HG03139 (cell line): ENCODE measurements around the gene WASL.
"Not testable (repeated sequence)": the region's sequence is repeated elsewhere in the genome, so short reads cannot be mapped to it uniquely, and the experiment has no call there.

ENCODE experiments used
- ATAC-seq: cut with Tn5 transposase; IDR thresholded peaks from one replicate; pipeline ENCODE4 v1.9.1; 2021; ENCODE audit not compliant: unreplicated experiment

The WASL gene

GRCh38 chr7:123735539-123735938 is 13.3 kb downstream of the WASL start:
- no peak for ATAC-seq

- no peak for ATAC-seq
These were observed 14.3 kb downstream of the WASL start for GRCh38 chr7:123734498-123734897.

- no peak for ATAC-seq
These were observed 16.3 kb downstream of the WASL start for GRCh38 chr7:123732413-123733091.

GRCh38 chr7:123729218-123729578 is 19.6 kb downstream of the WASL start:
- no peak for ATAC-seq

- ATAC-seq = no peak
These were observed 21.5 kb downstream of the WASL start for GRCh38 chr7:123727071-123727837.

- ATAC-seq = no peak
These were observed 23.1 kb downstream of the WASL start for GRCh38 chr7:123725586-123726171.

GRCh38 chr7:123724817-123725253 is 24.0 kb downstream of the WASL start:
- ATAC-seq = no peak

GRCh38 chr7:123723913-123724312 is 24.9 kb downstream of the WASL start:
- ATAC-seq = no peak

- not testable (repeated sequence) for ATAC-seq
These were observed 28.3 kb downstream of the WASL start for GRCh38 chr7:123720527-123720926.

GRCh38 chr7:123719197-123719721 is 29.5 kb downstream of the WASL start:
- ATAC-seq = no peak

GRCh38 chr7:123718773-123719172 is 30.0 kb downstream of the WASL start:
- no peak for ATAC-seq

- ATAC-seq = no peak
These were observed 31.1 kb downstream of the WASL start for GRCh38 chr7:123717689-123718088.

- no peak for ATAC-seq
These were observed 31.9 kb downstream of the WASL start for GRCh38 chr7:123716877-123717276.

GRCh38 chr7:123715799-123716198 is 33.0 kb downstream of the WASL start:
- no peak for ATAC-seq

GRCh38 chr7:123715198-123715597 is 33.6 kb downstream of the WASL start:
- no peak for ATAC-seq

GRCh38 chr7:123714296-123715080 is 34.3 kb downstream of the WASL start:
- ATAC-seq = no peak

- ATAC-seq = no peak
These were observed 36.2 kb downstream of the WASL start for GRCh38 chr7:123712619-123713018.

GRCh38 chr7:123711832-123712293 is 36.9 kb downstream of the WASL start:
- ATAC-seq = no peak

GRCh38 chr7:123710683-123711082 is 38.1 kb downstream of the WASL start:
- no peak for ATAC-seq

GRCh38 chr7:123709525-123709924 is 39.3 kb downstream of the WASL start:
- ATAC-seq = no peak
